Suprapubic skin (tissue), 3 donors: ENCODE data around the gene EEFSEC.

ENCODE experiments used
- CTCF ChIP-seq, 2 donors: fragments of 200-600 bp in 1 of 2; fragments of 450-650 bp in 1 of 2; sonication (generic) in 1 of 2; IDR thresholded peaks; one replicate each; pipeline ENCODE4 v1.5.1; 2016 to 2019; ENCODE audit warnings: antibody characterized with exemption in 2 of 2, mild to moderate bottlenecking in 1 of 2, moderate library complexity in 1 of 2
- EP300 ChIP-seq: sonication (generic); formaldehyde crosslinking; IDR thresholded peaks from one replicate; pipeline ENCODE4 v1.6.1; 2017; ENCODE audit warnings: antibody characterized with exemption
- POLR2A ChIP-seq, 2 donors: fragments of 450-650 bp; IDR thresholded peaks; one replicate each; pipeline ENCODE4 v1.6.1; 2017; ENCODE audit warnings: antibody characterized with exemption in 2 of 2, mild to moderate bottlenecking in 2 of 2, moderate library complexity in 2 of 2

- TF ChIP-seq CTCF (IDR thresholded peaks at IDR 0.05) (no peak), POLR2A (IDR thresholded peaks at IDR 0.05) (no peak), EP300 (no peak)
Observed at GRCh38 chr3:128455116-128455515, 301.8 kb downstream of the EEFSEC start.
